Activated CD8-positive, alpha-beta memory T cell treated with anti-CD3 and anti-CD28 coated beads, Interleukin-2, amount 50 U/mL, for 48 hours (primary cell): ENCODE data around the gene DZIP1.
"Not testable (repeated sequence)": the region's sequence is repeated elsewhere in the genome, so short reads cannot be mapped to it uniquely, and the experiment has no call there.

Experiments used
- DNase-seq: peaks from one replicate; pipeline ENCODE4 v3.0.0-alpha.2; 2020

DZIP1 gene

DNA sequence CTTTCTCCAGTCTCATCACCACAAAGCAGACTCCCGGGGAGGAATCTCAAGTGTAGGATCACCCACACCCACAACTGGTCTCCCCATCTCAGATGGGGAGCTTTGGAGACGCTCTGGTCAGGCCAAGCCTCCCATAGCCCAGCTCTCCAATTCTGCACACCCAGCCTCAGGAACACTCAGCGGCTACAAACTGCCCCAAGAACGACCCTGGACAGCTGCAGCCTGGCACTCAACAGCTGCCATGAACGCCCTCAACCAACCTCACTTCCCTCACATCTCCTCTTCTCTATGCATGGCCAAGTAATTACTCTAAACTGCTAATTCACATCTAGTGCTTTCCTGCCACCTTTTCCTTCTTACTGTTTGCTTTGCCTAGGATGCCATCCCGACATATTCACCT lies 42.6 kb downstream of the DZIP1 start:
- DNase-seq, result no peak

- no peak for DNase-seq
Observed at GRCh38 chr13:95601216-95601615, 43.3 kb downstream of the DZIP1 start.

DNA sequence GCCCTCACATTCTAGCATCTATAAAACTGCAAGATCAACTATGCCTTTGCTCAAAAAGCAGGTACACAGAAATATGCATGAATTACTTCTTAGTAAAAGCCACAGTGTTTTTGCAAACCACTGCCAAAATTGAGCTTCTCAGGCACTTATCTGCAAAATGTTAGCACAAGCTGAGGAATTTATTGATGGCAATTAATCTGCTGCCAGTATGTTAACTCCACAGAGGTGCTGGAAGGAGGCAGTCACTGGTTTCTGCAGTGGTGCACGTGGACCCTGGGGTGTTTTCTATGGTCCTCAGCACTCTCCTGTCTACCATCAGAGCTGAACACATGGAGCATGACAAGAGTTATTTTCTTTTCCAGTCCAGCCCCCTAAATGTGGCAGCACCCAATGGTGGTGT lies 47.8 kb downstream of the DZIP1 start:
- DNase-seq, result no peak

DNA sequence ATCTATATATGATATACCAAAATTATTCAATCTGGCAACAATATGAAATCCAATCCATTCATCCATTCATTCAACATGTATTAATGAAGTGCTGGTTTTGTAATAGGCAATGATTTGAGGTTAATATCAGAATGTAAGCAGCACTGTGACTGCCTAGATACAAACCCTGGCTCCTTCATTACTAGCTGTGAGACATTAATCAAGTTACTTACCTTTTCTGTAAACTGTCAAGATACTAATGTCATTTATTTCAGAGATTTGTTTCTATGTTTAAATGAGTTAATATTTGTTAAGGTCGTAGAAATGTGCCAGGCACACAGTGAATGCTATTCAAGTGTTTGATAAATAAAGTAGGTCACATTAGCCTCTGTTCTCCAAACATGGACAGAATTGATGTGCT lies 51.0 kb downstream of the DZIP1 start:
- DNase-seq, result no peak

- DNase-seq, result no peak
Observed at GRCh38 chr13:95588721-95589120, 55.8 kb downstream of the DZIP1 start.

- DNase-seq, result no peak
Observed at GRCh38 chr13:95588134-95588533, 56.4 kb downstream of the DZIP1 start.

- no peak for DNase-seq
Observed at GRCh38 chr13:95585867-95586266, 58.6 kb downstream of the DZIP1 start.

DNA sequence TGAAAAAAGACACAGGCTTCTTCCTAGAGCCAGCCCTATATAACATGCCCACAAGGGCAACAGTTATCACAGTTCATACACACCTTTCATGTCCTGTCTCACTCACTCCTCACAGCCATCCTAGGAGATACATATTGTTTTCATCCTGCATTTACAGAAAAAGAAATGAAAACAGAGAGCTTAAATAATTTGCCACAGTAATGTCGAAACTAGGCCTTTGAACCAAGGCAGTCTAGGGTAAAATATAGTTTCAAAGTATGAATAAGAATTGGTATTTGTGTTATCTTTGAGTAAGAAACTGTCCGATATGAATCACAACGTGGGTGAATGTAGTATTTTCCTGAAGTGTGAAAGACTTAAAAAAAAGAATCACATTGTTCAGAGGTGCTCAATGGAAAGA lies 65.2 kb downstream of the DZIP1 start:
- DNase-seq, result no peak

GRCh38 chr13:95573221-95573620 lies 71.3 kb downstream of the DZIP1 start:
- no peak for DNase-seq

DNA sequence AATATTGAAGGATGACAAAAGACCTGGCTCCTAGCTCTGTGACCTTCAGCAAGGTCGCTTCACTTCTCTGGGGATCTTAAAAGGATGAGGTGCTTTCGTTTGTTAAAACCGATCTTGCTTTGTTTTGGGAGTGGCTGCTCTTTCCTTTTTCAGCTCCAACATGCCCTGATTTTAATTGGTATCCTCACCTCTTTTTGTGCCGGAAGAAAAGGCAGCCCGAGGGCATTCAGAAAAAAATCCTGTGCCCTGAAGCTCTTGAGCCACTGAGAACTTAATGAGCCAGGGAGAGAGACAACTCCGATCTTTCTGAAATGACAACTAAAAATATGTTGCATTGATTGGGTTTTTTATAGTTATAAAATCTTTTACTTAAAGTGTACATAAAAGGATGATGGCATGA lies 72.6 kb downstream of the DZIP1 start:
- no peak for DNase-seq

DNA sequence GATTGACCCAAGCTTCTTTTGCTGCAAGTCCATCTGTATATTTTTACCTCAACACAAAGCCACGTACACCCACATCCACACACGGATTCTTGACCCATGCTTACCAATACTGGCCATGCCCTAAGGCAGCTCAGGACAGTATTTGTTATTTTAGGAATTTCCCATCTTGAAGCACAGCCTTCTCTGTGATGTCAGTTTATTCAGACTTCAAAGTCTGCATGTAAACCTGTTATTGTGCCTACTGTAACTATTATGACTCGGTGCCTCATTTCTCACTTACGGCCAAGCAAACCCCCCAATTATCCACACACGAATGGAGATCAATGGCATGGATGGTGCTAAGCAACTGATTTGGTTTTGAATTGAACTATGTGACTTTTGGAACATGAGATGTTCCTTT lies 74.5 kb downstream of the DZIP1 start:
- no peak for DNase-seq

DNA sequence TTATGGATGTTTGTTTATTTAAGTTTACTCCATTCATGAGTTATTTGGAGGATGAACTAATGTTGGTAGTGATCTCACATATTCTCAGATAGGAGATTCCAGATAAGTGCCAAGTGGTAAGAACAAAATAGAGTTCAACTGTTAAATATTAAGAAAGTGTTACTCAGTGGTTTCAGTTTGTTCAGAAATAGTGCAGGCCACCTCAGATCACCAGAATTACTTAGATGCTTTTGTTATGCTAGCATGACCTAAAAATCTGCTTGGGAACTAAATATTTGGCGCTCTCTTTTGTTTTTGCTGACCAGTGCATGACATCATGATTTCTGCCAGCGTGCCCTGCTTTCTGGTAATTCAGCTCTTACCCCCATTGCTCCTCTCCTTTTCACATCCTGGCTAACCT lies 76.4 kb downstream of the DZIP1 start:
- no peak for DNase-seq

DNA sequence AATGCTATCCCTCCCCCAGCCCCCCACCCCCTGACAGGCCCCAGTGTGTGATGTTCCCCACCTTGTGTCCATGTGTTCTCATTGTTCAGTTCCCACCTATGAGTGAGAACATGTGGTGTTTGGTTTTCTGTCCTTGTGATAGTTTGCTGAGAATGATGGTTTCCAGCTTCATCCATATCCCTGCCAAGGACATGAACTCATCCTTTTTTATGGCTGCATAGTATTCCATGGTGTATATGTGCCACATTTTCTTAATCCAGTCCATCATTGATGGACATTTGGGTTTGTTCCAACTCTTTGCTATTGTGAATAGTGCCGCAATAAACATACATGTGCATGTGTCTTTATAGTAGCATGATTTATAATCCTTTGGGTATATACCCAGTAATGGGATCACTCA lies 78.7 kb downstream of the DZIP1 start:
- not testable (repeated sequence) for DNase-seq

GRCh38 chr13:95564733-95565291 lies 79.7 kb downstream of the DZIP1 start:
- DNase-seq, result no peak

GRCh38 chr13:95564091-95564490 lies 80.4 kb downstream of the DZIP1 start:
- no peak for DNase-seq

GRCh38 chr13:95560387-95560786 lies 84.1 kb downstream of the DZIP1 start:
- no peak for DNase-seq

GRCh38 chr13:95559100-95559499 lies 85.4 kb downstream of the DZIP1 start:
- no peak for DNase-seq

DNA sequence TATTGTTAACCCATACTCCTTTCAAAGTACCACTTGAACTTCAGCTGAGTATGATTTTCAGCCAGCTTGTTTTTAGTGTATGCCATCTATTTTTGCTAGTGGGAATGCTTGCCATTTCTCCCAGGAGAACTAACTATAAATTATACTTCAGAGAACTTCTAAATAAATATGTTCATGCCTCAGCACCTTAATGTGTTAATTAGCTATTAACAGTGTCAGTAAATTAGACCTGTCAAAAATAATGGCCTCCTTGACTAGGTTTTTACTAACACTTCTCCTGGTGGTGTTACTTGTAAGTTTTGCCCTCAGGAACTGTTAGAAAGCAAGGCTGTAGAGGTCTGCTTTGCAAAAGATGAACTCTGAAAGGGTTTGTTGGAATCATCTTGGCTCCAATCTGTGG lies 87.5 kb downstream of the DZIP1 start:
- no peak for DNase-seq

DNA sequence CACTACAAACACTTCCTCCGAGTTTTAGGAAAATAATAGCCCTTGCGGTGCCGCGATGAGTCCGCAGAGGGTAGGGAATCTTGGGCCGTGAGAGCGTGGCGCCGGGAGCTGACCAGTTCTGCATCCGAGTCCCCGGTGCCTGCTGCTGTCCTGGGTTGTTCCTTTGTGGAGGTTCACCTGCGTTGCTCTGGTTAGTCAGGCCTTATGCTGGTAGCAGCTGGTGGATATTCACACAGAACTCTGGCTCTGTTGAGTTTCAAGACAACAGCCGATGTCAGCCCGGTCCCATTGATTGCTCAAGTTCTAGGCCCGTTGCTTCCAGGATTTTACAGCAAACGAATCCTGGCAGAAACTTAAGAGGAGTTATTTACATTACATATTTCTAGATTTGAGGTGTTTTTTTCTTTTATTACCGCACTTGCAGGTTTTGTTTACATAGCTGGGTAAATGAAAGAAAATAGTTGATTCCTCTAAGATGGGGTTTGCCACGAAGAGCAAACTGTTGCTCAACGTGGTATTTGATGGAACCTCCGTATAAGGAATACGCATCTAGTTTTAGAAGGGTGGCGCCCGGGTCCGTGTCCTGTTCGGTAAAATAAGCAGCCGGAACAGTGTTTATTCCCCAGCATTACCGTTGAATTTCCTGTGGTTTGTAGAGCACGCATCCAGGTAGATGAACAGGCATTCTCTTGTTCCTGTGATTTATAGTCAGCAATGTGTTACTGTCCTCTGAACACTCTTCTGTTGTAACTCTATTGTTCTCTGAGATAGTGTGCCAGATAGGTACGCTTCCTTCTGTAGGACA lies 90.7 kb downstream of the DZIP1 start:
- no peak for DNase-seq

DNA sequence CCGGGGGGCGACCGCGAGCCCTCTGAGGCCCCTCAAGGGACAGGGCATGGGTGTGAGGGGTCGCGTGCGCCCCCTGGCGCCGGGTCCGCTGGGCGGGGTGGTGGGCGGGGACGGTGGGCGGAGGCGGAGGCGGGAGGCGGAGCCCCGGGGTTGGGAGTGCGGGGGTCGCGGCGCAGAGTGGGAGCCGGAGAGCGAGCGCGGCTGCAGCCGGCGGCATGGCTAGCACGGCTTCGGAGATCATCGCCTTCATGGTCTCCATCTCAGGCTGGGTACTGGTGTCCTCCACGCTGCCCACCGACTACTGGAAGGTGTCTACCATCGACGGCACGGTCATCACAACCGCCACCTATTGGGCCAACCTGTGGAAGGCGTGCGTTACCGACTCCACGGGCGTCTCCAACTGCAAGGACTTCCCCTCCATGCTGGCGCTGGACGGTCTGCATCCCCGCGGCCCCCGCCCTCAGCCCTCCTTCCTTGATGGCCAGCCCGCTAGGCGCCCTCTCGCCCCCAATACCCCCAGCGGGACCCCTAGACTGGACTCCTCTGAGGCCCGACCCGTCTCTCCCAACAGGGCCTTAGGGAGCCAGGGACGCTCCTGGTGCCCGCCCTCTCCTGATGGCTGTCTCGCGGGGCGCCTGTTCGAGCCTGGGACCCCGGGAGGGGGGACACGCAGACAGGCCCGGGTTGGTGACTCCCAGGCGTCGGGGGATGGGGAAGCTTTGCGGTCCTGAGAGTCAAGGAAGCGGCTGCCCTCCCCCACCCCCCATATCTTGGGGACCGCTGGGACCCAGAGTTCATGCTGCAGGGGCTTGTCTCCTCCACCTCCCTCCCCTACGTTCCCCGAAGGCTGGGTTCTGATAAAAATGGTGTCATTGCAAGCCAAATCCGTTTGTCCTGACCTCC lies 91.7 kb downstream of the DZIP1 start, which contains the start of gene CLDN10:
CLDN10 (plus strand) TSS at position 182 of the 903 bp plus-strand sequence; CDS start at position 216, 34 bp downstream.
- no peak for DNase-seq

DNA sequence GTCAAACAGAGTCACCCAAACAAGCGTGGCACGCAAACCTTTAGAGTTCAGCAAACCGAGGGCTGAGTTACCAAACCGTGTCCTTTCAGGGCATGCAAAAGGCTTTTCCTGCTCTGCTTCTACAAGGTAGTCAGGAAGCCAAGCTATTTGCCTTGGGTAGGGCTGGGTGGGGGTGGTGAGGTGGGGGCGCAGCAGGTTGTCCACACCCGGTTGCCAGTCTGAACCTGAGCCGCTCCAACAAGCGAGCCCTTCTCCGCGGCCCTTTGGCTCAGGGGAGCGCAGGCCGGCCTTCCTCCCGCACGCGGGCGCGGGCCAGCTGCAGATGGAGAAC lies 92.3 kb downstream of the DZIP1 start:
- DNase-seq, result no peak

GRCh38 chr13:95547531-95548167 lies 96.9 kb downstream of the DZIP1 start:
- DNase-seq, result no peak

DNA sequence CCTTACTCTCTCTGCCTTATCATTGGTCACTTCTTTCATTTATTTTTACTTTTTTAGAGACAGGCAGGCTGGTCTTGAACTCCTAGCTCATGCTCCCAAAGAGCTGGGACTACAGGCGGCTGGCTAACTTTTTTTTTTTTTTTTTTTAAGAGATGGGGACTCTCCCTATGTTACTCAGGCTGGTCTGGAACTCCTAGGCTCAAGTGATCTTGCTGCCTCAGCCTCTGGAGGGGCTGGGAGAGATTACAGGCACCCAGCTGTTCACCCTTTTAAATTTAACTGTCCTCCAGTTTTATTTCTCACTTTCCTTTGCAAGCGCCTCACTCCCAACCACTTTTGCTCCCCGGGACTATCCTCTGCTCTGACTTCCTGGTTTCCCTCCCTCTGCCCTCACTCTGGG lies 97.6 kb downstream of the DZIP1 start:
- no peak for DNase-seq
